IPS-20b (cell line): ENCODE results near the gene FRY.

Experiments
- H3K27ac ChIP-seq: one replicate; pipeline ENCODE4 v1.5.1; 2013; ENCODE audit warnings: low read length
- H3K27me3 ChIP-seq: 2 replicates; pipeline ENCODE4 v1.6.1; 2013; ENCODE audit warnings: mild to moderate bottlenecking, low read length, inconsistent platforms; ENCODE audit not compliant: insufficient read depth
- H3K36me3 ChIP-seq: 2 replicates; pipeline ENCODE4 v1.6.1; 2013; ENCODE audit warnings: low read depth, mild to moderate bottlenecking, inconsistent platforms, low read length, moderate library complexity; ENCODE audit not compliant: insufficient read depth
- H3K4me1 ChIP-seq: 2 replicates; pipeline ENCODE4 v1.6.1; 2013; ENCODE audit warnings: mild to moderate bottlenecking, control low read depth, inconsistent platforms, low read length, moderate library complexity; ENCODE audit not compliant: insufficient read depth
- H3K4me3 ChIP-seq: 2 replicates; pipeline ENCODE4 v1.5.1; 2013; ENCODE audit warnings: mild to moderate bottlenecking, low read length, inconsistent platforms
- H3K9ac ChIP-seq: 2 replicates; pipeline ENCODE4 v1.6.1; 2013; ENCODE audit warnings: low read depth, mild to moderate bottlenecking, inconsistent platforms, low read length, moderate library complexity
- H3K9me3 ChIP-seq: 2 replicates; pipeline ENCODE4 v1.6.1; 2013; ENCODE audit warnings: mild to moderate bottlenecking, low read depth, low read length, inconsistent platforms; ENCODE audit not compliant: insufficient read depth

FRY gene

DNA sequence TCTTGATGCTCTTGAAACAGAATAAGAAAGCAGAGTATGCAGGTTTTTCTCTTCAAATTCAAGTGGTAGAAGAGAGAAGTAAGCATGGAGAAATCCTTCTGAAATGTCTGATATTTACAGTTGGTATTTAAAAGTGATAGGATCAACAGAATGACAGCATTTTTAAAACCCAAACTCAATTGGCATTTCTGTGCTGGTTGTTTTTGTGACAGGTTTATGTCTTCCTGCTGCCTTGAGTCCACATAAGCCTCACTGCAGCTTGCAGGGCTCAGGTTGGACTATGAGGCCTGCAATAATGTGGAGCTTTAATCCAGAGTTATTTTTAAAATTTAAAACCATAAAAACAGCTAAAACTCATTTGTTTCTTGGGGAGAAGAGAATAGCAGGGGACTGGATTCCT, 178.5 kb downstream of the FRY start:
- Histone ChIP-seq H3K4me1 (peaks cover 4% of the 10 kb centered on the region; the same call in 1 of the 2 replicates), H3K27ac (no peak overlapping the region), H3K9ac (no peak overlapping the region), H3K36me3 (no peaks in the 10 kb centered on the region), H3K9me3 (no peaks in the 10 kb centered on the region), H3K27me3 (no peaks in the 10 kb centered on the region), H3K4me3 (no peak overlapping the region)

GRCh38 chr13:32211813-32212212, 180.2 kb downstream of the FRY start:
- H3K27ac ChIP-seq, result no peak overlapping the region
- no peaks in the 10 kb centered on the region for H3K9me3 ChIP-seq
- no peaks in the 10 kb centered on the region for H3K36me3 ChIP-seq
- H3K4me3 ChIP-seq, result no peak overlapping the region
- H3K9ac ChIP-seq, result no peak overlapping the region
- peaks cover 2% of the 10 kb centered on the region; the same call in 1 of the 2 replicates for H3K4me1 ChIP-seq
- no peaks in the 10 kb centered on the region for H3K27me3 ChIP-seq

GRCh38 chr13:32212421-32212820, 180.8 kb downstream of the FRY start:
- no peaks in the 10 kb centered on the region for H3K36me3 ChIP-seq
- no peaks in the 10 kb centered on the region for H3K9me3 ChIP-seq
- no peak overlapping the region for H3K9ac ChIP-seq
- H3K4me3 ChIP-seq, result no peak overlapping the region
- H3K27ac ChIP-seq, result no peak overlapping the region
- no peaks in the 10 kb centered on the region for H3K4me1 ChIP-seq
- H3K27me3 ChIP-seq, result no peaks in the 10 kb centered on the region

- Histone ChIP-seq H3K27me3 (no peaks in the 10 kb centered on the region), H3K4me3 (no peak overlapping the region), H3K9me3 (no peaks in the 10 kb centered on the region), H3K27ac (no peak overlapping the region), H3K9ac (no peak overlapping the region), H3K4me1 (no peaks in the 10 kb centered on the region), H3K36me3 (no peaks in the 10 kb centered on the region)
Measured at GRCh38 chr13:32213626-32214025, 182.1 kb downstream of the FRY start.

GRCh38 chr13:32214071-32214470, 182.5 kb downstream of the FRY start:
- Histone ChIP-seq H3K4me3 (no peak overlapping the region), H3K27ac (no peak overlapping the region), H3K36me3 (no peaks in the 10 kb centered on the region), H3K4me1 (no peaks in the 10 kb centered on the region), H3K9ac (no peak overlapping the region), H3K9me3 (no peaks in the 10 kb centered on the region), H3K27me3 (no peaks in the 10 kb centered on the region)

GRCh38 chr13:32216281-32216680, 184.7 kb downstream of the FRY start:
- no peak overlapping the region for H3K9ac ChIP-seq
- H3K4me1 ChIP-seq, result no peaks in the 10 kb centered on the region
- H3K4me3 ChIP-seq, result no peak overlapping the region
- no peaks in the 10 kb centered on the region for H3K9me3 ChIP-seq
- H3K36me3 ChIP-seq, result no peaks in the 10 kb centered on the region
- no peaks in the 10 kb centered on the region for H3K27me3 ChIP-seq
- H3K27ac ChIP-seq, result no peak overlapping the region

DNA sequence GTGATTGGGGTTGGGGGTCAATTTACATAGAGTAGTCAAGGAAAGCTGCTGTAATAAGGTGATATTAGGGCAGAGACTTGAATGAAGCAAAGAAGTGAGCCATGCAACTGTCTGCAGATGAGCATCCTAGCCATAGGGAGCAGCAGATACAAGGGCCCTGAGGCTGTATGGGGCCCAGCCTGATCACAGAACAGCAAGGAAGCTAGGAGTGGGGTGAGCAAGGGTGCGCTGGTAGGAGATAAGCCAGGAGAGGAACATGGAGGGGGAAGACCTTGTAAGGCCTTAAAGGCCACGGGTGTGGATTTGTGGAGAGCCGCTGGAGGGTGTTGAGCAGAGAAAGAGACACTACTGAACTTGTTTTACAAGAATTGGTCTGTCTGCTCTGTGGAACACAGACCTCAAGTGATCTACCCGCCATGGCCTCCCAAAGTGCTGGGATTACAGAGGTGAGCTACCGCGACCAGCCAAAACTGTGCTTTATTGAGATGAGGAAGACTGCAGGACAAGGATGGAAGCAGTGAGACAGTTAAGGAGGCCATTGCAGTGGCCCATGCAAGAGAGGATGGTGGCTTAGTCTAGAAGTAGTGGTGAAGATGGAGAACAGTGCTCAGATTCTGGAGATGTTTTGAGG, 190.6 kb downstream of the FRY start:
- no peak overlapping the region for H3K9ac ChIP-seq
- no peaks in the 10 kb centered on the region for H3K4me1 ChIP-seq
- H3K27me3 ChIP-seq, result no peaks in the 10 kb centered on the region
- H3K36me3 ChIP-seq, result peaks cover 9% of the 10 kb centered on the region
- no peak overlapping the region for H3K27ac ChIP-seq
- no peak overlapping the region for H3K4me3 ChIP-seq
- no peaks in the 10 kb centered on the region for H3K9me3 ChIP-seq

- Histone ChIP-seq H3K4me3 (no peak overlapping the region), H3K27ac (no peak overlapping the region), H3K9ac (no peak overlapping the region), H3K4me1 (no peaks in the 10 kb centered on the region), H3K36me3 (peaks cover 9% of the 10 kb centered on the region), H3K27me3 (no peaks in the 10 kb centered on the region), H3K9me3 (no peaks in the 10 kb centered on the region)
Measured at GRCh38 chr13:32224916-32225315, 193.3 kb downstream of the FRY start.

DNA sequence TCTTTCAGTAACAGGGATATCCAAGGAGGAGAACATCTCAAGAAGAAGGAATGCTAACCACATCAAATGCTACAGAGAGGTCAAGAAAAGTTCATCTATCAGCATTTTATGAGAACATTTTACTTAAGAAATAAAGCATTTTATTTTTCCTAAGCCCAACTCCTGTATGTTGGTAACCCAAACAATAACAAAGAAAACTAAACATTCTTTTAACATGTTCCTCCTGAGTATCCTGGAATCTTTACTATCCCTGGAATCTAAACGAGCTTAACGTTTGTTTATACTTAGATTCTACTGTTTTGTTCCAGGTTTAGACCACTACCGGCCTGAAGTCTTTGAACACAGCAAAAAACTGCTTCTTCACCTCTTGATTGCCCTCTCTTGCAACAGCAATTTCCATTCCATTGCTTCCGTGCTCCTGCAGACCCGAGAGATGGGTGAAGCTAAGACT, 193.9 kb downstream of the FRY start:
- Histone ChIP-seq H3K9ac (no peak overlapping the region), H3K9me3 (no peaks in the 10 kb centered on the region), H3K4me1 (no peaks in the 10 kb centered on the region), H3K36me3 (peaks cover 9% of the 10 kb centered on the region), H3K27me3 (no peaks in the 10 kb centered on the region), H3K4me3 (no peak overlapping the region), H3K27ac (no peak overlapping the region)

- H3K27me3 ChIP-seq, result no peaks in the 10 kb centered on the region
- no peak overlapping the region for H3K4me3 ChIP-seq
- H3K4me1 ChIP-seq, result no peaks in the 10 kb centered on the region
- no peaks in the 10 kb centered on the region for H3K9me3 ChIP-seq
- no peak overlapping the region for H3K9ac ChIP-seq
- H3K27ac ChIP-seq, result no peak overlapping the region
- H3K36me3 ChIP-seq, result peaks cover 9% of the 10 kb centered on the region
Measured at GRCh38 chr13:32228330-32229041, 196.9 kb downstream of the FRY start.

DNA sequence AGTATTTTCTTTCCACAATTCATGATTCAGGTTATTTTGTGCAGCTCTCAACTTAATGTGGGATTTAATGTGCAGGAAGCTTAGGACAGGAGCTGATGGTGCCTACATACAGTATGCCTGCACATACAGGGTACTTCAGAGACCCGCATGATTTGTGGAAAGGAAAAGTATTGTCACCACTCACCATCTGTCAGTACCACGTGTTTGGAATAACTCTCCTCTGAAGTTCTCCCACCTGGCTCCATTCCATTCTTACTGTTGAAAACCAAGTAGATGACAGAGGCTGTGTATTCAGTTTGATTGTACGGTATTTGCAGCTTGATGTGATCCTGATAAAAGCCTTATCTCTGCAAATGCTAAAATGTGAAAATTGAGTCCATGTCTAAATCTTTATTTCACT, 197.9 kb downstream of the FRY start:
- Histone ChIP-seq H3K9ac (no peak overlapping the region), H3K27me3 (no peaks in the 10 kb centered on the region), H3K4me1 (no peaks in the 10 kb centered on the region), H3K27ac (no peak overlapping the region), H3K4me3 (no peak overlapping the region), H3K36me3 (peaks cover 9% of the 10 kb centered on the region), H3K9me3 (no peaks in the 10 kb centered on the region)

GRCh38 chr13:32232263-32232662, 200.7 kb downstream of the FRY start:
- peaks cover 2% of the 10 kb centered on the region; the same call in 1 of the 2 replicates for H3K36me3 ChIP-seq
- no peaks in the 10 kb centered on the region for H3K9me3 ChIP-seq
- H3K27ac ChIP-seq, result no peak overlapping the region
- no peak overlapping the region for H3K9ac ChIP-seq
- H3K4me3 ChIP-seq, result no peak overlapping the region
- no peaks in the 10 kb centered on the region for H3K4me1 ChIP-seq
- H3K27me3 ChIP-seq, result no peaks in the 10 kb centered on the region
